Immature natural killer cell (primary cell): ENCODE data around the gene GSG1. TPM values are rescaled to one million over a fixed set of nuclear protein-coding genes. Genes with fewer than 3 reads are reported as not detected.
"Not testable (repeated sequence)": the region's sequence is repeated elsewhere in the genome, so short reads cannot be mapped to it uniquely, and the experiment has no call there.

ENCODE experiments used
- DNase-seq, 3 donors: peaks; one replicate each; pipeline ENCODE4 v3.0.0; 2022; ENCODE audit warnings: mixed read lengths in 1 of 3
- H3K27ac Mint-ChIP-seq, 6 donors: one replicate each; pipeline ENCODE4 v1.8.0; 2020; ENCODE audit warnings: mixed read lengths in 6 of 6, mild to moderate bottlenecking in 5 of 6, inconsistent platforms in 4 of 6, moderate library complexity in 3 of 6
- H3K27me3 Mint-ChIP-seq, 3 donors: one replicate each; pipeline ENCODE4 v1.8.0; 2020 to 2021; ENCODE audit warnings: low read depth in 3 of 3, mild to moderate bottlenecking in 3 of 3, mixed read lengths in 3 of 3, moderate library complexity in 3 of 3, inconsistent platforms in 1 of 3
- H3K36me3 Mint-ChIP-seq, 3 donors: one replicate each; pipeline ENCODE4 v1.8.0; 2020; ENCODE audit warnings: mixed read lengths in 3 of 3, inconsistent platforms in 2 of 3, mild to moderate bottlenecking in 2 of 3
- H3K4me1 Mint-ChIP-seq, 2 donors: one replicate each; pipeline ENCODE4 v1.8.0; 2020; ENCODE audit warnings: inconsistent platforms in 2 of 2, mild to moderate bottlenecking in 2 of 2, mixed read lengths in 2 of 2, moderate library complexity in 1 of 2
- H3K4me3 Mint-ChIP-seq, 5 donors: one replicate each; pipeline ENCODE4 v1.8.0; 2020; ENCODE audit warnings: mild to moderate bottlenecking in 5 of 5, mixed read lengths in 5 of 5, inconsistent platforms in 3 of 5, moderate library complexity in 3 of 5
- H3K9me3 Mint-ChIP-seq, 6 donors: one replicate each; pipeline ENCODE4 v1.8.0; 2020; ENCODE audit warnings: mild to moderate bottlenecking in 6 of 6, mixed read lengths in 6 of 6, inconsistent platforms in 4 of 6, moderate library complexity in 3 of 6
- polyA plus RNA-seq, 3 donors: library from polyadenylated mRNA; unstranded; fragments of 300-500 nt; fragmentation: Illumina TruSeq; gene quantifications; one replicate each; pipeline ENCODE4 v1.2.3, GENCODE V29; 2021

The GSG1 gene
- polyA plus RNA-seq, 3 donors from 2014 or later, result 0.09 TPM; not detected in 2

DNA sequence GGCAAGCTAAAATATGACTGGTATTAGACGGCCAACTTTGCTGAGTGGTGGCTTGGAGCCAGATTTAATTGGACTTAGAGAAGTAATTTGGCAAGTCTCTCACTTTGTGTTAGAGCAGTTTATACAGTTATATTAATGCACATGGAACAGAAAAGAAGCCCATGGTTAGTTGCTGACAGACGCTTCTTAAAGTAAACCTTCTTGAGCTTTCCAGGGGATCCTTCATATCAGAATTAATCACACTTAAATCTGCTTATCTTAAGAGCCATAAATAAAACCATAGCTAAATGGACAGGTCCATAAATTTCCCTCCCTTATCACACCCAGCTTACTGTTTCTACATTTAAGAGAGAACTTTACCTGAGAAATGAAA, 9.6 kb downstream of the GSG1 start:
- H3K27ac Mint-ChIP-seq, result peak overlapping the region in 1 of 6 donors; percentile 12
- H3K4me1 Mint-ChIP-seq, result peaks cover 12 to 14% of the 10 kb centered on the region in 2 donors
- H3K9me3 Mint-ChIP-seq, result no peaks in the 10 kb centered on the region
- peaks cover 2 to 12% (median 11%) of the 10 kb centered on the region in 3 donors for H3K27me3 Mint-ChIP-seq
- no peak overlapping the region for H3K4me3 Mint-ChIP-seq
- DNase-seq, result no peak
- peaks cover 0 to 3% (median 0%) of the 10 kb centered on the region in 3 donors for H3K36me3 Mint-ChIP-seq

DNA sequence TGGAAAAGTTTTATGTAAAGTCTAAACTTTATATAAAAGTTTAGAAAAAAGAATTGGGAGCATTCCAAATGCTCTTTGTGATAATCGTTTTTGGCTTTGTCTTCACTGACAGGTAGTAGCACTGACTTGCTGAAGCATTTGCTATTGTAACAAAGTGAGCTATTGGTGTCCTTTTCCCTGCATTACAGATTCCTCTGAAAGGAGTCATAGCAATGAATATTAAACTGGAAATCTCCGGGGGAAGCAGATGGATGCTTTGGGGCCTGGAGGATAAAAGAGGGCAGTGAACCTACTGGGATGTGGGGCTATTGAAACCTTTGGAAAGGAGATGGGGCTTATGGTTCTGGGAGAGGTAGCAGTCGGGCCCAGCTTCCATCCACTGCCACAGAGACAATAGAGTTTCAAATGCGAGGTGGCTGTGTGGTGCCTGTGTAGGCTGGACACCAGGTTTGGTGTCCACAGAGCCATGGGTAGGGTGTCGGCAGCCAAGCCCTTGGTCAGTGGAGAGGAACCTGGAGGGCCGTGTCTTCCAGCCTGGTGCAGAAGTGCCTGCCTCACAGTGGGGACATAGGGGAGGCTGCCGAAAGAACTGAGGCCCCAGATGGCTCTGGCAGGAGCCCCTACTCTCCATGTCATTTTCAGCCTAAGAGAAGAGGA, 10.1 kb downstream of the GSG1 start:
- H3K4me1 Mint-ChIP-seq, result peaks cover 8 to 9% of the 10 kb centered on the region in 2 donors
- no peaks in the 10 kb centered on the region for H3K9me3 Mint-ChIP-seq
- no peak overlapping the region for H3K4me3 Mint-ChIP-seq
- peaks cover 2 to 9% (median 8%) of the 10 kb centered on the region in 3 donors for H3K27me3 Mint-ChIP-seq
- no peak overlapping the region for H3K27ac Mint-ChIP-seq
- DNase-seq, result no peak
- peaks cover 0 to 3% (median 0%) of the 10 kb centered on the region in 3 donors for H3K36me3 Mint-ChIP-seq

DNA sequence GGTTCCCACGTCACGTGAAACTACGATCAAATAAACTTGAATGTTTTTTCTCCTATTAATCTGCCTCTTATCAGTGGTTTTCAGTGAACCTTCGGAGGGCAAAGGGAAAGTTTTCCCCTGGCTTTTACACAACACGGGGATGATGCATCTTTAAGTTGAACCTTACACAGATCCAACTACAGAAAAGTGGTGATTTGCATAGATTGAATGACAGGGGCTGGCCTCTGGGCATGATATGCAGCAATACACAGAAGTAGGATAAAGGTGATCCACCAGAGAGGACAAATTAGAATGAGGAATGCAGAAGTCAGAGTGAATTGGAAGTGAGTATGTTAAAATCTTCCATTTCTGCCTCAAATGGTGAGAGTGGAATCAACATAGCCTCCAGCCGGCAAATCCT, 11.6 kb downstream of the GSG1 start:
- Mint-ChIP-seq H3K4me1 (no peaks in the 10 kb centered on the region), H3K9me3 (no peaks in the 10 kb centered on the region), H3K27ac (no peak overlapping the region), H3K27me3 (peaks cover 0 to 7% (median 4%) of the 10 kb centered on the region in 3 donors), H3K4me3 (no peak overlapping the region), H3K36me3 (no peaks in the 10 kb centered on the region)
- DNase-seq, result no peak

DNA sequence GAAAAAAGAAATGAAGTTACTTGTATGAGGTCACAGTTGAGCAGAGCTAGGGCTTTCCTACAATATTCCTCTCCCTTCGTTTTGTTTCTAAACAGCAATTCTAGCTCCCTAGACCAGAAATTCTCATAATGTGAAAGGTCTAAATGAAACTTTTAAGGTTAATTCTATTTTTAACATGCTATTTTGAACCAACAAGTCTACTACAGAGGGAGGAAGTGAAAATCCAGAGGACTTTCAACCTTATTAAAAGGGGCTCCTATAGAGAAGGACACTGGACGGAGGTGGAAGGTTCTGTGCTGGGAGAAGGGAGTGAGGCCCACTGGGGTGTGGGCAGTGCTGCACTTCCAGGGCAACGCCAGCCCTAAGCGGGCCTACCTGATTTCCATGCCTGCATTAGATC, 13.4 kb downstream of the GSG1 start:
- Mint-ChIP-seq H3K4me3 (no peak overlapping the region), H3K4me1 (no peaks in the 10 kb centered on the region), H3K27ac (no peak overlapping the region)

DNA sequence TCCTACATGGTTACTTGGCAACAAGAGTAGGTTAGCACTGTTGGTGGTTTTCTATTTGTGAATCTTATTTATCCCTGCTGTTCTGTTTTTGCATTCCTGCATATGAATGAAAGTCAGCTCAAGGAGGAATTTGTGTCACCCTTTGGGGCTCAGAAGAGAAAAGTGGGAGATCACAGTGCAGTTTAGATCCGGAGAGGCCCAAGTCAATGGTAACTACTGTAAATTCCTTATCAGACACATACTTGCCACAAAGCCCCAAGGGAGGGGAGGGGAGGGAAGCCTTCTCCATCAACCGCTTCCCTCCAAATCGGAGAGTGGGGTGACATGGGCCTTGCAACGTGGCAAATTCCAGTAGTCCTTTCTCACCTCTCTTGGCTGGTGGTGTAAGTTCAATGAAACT, 15.0 kb downstream of the GSG1 start:
- Mint-ChIP-seq H3K36me3 (peaks cover 0 to 10% (median 0%) of the 10 kb centered on the region in 3 donors), H3K27me3 (peaks cover 0 to 7% (median 4%) of the 10 kb centered on the region in 3 donors), H3K9me3 (no peaks in the 10 kb centered on the region), H3K4me1 (no peaks in the 10 kb centered on the region), H3K4me3 (no peak overlapping the region), H3K27ac (no peak overlapping the region)
- DNase-seq, result no peak

More for the DNA sequence above, 13.4 kb downstream of the GSG1 start:
- DNase-seq, result no peak
- H3K9me3 Mint-ChIP-seq, result no peaks in the 10 kb centered on the region
- H3K36me3 Mint-ChIP-seq, result peaks cover 0 to 6% (median 0%) of the 10 kb centered on the region in 3 donors
- peaks cover 0 to 7% (median 4%) of the 10 kb centered on the region in 3 donors for H3K27me3 Mint-ChIP-seq

DNA sequence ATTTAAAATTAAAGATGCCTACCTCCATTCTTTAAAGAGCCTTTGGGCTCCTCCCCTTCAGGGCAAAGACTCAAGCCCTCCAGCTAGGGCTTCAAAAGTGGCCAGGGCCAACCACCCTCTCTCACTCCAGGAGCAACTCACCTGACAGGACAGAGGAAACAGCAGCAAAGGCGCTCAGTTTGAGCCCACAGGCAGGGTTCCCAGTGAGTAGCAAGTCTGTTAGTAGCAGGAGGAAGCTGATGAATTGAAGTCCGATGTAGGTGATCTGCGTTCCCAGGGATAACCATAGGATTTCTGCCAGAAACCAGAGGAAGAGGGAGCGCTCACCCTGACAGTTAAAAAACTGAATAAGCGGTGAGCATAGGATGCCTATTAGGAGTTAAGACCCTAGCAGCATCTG, 15.7 kb downstream of the GSG1 start:
- Mint-ChIP-seq H3K27ac (no peak overlapping the region), H3K4me3 (no peak overlapping the region), H3K36me3 (peaks cover 0 to 10% (median 0%) of the 10 kb centered on the region in 3 donors), H3K27me3 (peaks cover 0 to 7% (median 4%) of the 10 kb centered on the region in 3 donors), H3K9me3 (no peaks in the 10 kb centered on the region), H3K4me1 (no peaks in the 10 kb centered on the region)
- DNase-seq, result no peak

DNA sequence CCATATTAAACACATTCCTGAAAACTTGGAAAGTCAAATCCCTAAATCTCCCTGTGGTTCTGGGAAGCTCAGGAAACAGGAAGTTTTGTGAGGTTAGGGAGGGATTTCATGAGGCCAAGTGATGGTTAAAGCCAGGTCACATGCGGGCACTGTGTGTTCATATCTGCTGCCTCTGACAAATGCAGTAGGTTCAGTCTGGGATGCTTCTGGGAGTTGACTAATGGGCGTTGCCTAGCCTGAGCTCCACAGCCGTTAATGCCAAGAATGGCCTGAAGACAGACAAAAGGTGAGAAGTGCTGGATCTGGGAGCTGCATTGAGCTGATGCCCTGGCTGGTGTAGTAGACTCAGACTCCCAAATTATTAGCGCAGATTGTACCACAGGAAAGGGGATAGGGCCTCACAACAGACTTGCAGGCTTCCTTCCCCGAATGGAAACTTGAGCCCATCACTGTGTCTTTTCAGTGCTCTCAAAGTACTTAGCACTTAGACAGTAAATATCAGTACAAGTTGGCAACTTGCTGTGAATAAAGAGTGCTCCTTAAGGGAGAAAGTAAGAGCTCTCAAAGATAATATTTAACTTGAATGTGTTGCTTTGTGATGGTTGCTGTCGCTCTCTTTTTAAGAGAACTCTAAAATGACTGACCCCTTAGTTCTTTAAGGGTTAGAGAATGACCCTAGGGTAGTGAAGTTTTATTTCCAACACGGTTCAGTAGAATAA, 17.3 kb downstream of the GSG1 start:
- Mint-ChIP-seq H3K27ac (no peak overlapping the region), H3K4me1 (no peaks in the 10 kb centered on the region), H3K9me3 (no peaks in the 10 kb centered on the region), H3K4me3 (no peak overlapping the region), H3K36me3 (peaks cover under 1 to 10% (median 3%) of the 10 kb centered on the region in 3 donors), H3K27me3 (peaks cover 0 to 6% (median 3%) of the 10 kb centered on the region in 3 donors)
- no peak for DNase-seq

DNA sequence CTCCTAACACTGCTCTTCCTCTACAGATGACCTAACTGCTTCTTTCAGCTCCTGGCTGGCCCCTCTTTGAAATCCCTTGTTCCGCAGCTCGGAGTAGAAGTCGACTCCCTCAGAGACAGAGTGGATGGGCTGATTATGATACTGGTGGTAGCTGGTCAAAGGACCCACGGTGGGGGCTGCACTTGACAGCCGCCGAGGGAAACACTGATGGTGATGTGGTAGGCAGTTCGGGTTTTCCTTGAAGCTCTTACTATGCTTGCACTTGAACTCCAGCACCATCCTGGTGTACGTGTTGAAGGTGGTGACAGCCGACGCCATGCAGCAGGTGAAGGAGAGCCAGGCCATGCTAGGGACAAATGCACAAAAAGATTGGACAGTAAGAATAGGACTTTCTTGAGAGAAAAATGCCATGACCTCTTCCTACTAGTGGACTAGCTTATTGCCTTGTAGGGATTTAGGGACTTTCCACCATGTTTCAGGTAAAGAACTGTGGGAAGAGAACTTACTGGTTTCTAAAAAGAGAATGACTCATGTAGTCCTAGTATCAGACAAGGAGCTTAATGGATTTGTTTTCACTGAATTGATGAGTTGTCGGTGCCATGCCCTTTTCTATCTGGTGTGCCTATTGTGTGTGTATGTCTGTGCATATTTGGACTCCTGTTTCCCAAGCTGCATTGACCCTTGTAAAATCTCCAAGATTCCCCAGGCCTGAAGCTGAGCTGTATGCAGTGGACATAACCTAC, 18.4 kb downstream of the GSG1 start:
- H3K27ac Mint-ChIP-seq, result no peak overlapping the region

DNA sequence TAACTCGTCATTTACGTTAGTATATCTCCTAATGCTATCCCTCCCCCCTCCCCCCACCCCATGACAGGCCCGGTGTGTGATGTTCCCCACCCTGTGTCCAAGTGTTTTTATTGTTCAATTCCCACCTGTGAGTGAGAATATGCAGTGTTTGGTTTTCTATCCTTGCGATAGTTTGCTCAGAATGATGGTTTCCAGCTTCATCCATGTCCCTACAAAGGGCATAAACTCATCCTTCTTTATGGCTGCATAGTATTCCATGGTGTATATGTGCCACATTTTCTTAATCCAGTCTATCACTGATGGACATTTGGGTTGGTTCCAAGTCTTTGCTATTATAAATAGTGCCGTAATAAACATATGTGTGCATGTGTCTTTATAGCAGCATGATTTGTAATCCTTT, 19.8 kb downstream of the GSG1 start:
- not testable (repeated sequence) for DNase-seq, H3K4me1 Mint-ChIP-seq, H3K9me3 Mint-ChIP-seq, H3K4me3 Mint-ChIP-seq, H3K27ac Mint-ChIP-seq, H3K27me3 Mint-ChIP-seq
- peaks cover 11 to 23% (median 16%) of the 10 kb centered on the region in 3 donors for H3K36me3 Mint-ChIP-seq

More for the DNA sequence above, 18.4 kb downstream of the GSG1 start:
- Mint-ChIP-seq H3K4me1 (no peaks in the 10 kb centered on the region), H3K9me3 (no peaks in the 10 kb centered on the region), H3K36me3 (peaks cover 10 to 19% (median 11%) of the 10 kb centered on the region in 3 donors), H3K27me3 (peaks cover 0 to 2% (median 0%) of the 10 kb centered on the region in 3 donors), H3K4me3 (no peak overlapping the region)
- no peak for DNase-seq

DNA sequence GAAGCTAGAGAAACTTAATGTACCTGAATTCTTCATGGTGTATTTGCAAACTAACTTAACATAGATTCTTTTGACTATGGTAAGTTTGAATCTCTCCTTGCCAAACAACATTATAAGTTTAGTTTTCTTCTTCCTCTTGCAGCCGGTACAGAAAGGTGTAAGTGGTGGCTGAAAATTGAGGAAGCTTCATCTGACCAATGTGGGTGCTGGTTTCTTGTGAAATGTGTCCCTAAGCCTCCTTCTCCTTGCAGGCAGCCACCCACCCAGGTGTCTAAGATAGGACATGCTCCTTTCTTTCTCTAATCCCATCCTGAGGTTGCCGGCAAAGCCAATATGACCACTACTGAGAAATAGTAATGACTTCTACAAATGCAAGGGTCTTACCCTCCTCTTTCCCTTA, 20.6 kb downstream of the GSG1 start:
- no peaks in the 10 kb centered on the region for H3K4me1 Mint-ChIP-seq
- peaks cover 11 to 23% (median 16%) of the 10 kb centered on the region in 3 donors for H3K36me3 Mint-ChIP-seq
- H3K27ac Mint-ChIP-seq, result no peak overlapping the region
- no peak overlapping the region for H3K4me3 Mint-ChIP-seq
- H3K9me3 Mint-ChIP-seq, result no peaks in the 10 kb centered on the region
- DNase-seq, result no peak
- H3K27me3 Mint-ChIP-seq, result no peaks in the 10 kb centered on the region

DNA sequence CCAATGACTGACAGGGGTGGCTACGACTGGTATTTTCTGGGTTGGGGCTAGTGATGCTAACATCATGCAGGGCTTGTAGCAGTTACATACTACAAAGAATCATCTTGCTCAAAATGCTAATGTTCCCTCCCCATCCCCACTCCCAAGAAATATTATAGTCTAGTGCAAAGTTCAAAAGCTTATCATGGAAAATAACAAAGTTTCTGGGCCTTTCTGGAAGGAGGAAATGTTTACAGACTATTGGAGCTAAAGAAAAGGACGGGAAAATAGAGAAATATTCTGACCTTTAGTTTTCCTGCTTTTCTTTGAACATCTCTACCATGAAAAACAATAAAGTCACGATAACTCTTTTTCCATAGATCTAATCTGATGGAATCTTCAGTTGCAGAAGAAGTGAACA, 23.2 kb downstream of the GSG1 start:
- Mint-ChIP-seq H3K9me3 (no peaks in the 10 kb centered on the region), H3K4me3 (no peak overlapping the region), H3K27me3 (no peaks in the 10 kb centered on the region), H3K4me1 (no peaks in the 10 kb centered on the region), H3K27ac (no peak overlapping the region), H3K36me3 (peaks cover 11 to 29% (median 16%) of the 10 kb centered on the region in 3 donors)
- no peak for DNase-seq

DNA sequence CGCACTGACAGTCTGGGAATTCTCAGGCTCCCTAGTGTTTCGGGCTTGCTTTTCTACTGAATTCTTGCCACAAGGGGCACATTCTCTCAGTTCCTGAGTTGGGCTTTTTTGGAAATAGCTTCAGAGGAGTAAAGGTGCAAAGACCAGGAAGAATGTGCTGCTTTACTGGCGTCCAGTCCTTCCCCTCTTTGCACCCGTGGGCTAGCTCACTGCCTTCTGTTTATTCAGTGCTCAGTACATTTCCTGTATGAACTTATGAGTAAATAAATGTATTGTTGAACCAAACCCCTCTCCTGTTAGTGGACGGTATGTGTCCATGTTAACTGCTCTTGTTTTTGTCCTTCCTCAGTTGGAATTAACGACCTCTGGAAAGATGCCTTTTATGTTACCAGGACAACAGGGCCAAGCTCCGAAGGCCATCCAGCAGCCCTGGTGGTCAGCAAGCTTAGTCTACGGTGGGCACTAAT, 24.0 kb downstream of the GSG1 start:
- Mint-ChIP-seq H3K4me1 (no peaks in the 10 kb centered on the region), H3K36me3 (peaks cover 11 to 25% (median 16%) of the 10 kb centered on the region in 3 donors), H3K9me3 (no peaks in the 10 kb centered on the region), H3K4me3 (no peak overlapping the region), H3K27ac (no peak overlapping the region), H3K27me3 (no peaks in the 10 kb centered on the region)
- no peak for DNase-seq

DNA sequence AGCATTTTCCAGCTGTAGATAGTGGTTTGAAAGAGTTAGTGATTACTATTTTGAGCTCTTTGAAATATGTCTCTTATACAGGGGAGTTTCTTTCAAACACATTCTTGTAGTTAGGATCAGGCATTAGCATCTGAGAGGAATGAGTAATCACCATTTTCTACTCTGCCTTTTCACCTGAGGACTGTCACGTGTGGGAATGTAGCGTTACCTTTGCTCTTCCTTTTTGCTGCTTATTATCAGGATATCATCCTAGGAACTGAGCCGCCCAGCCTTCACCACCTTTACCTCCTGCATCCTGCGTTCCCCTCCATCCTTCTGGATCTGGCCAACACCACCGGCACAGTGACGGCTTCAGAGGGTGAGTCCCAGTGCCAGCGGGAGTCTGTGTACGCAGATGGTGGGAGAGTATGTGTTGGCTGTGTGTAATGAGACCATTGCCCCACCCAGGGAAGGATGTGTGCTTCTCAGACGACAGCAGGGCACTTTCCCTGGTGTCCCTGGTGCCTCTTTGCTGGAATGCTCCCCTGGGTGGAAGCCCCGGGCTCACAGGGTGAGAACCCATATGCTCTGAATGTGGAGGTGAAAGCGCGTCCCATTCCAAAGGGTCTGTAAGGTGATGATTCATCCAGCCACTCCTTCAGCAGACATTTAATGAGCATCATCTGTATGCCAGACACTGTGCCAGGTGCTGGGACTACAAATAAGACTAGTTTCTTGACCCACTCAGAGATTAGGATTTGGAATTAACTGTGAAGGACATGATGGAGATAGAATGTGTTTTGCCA, 27.5 kb downstream of the GSG1 start:
- DNase-seq, result no peak
- H3K4me1 Mint-ChIP-seq, result no peaks in the 10 kb centered on the region
- peaks cover 0 to 1% (median 0%) of the 10 kb centered on the region in 3 donors for H3K27me3 Mint-ChIP-seq
- H3K4me3 Mint-ChIP-seq, result no peak overlapping the region
- H3K9me3 Mint-ChIP-seq, result no peaks in the 10 kb centered on the region
- H3K27ac Mint-ChIP-seq, result no peak overlapping the region
- peaks cover 13 to 46% (median 22%) of the 10 kb centered on the region in 3 donors for H3K36me3 Mint-ChIP-seq
